Kidney epithelial cell (primary cell): ENCODE results near the gene ZMYND11. TPM values are rescaled to one million over a fixed set of nuclear protein-coding genes. Genes with fewer than 3 reads are reported as not detected.

ENCODE experiments used
- DNase-seq: peaks from one replicate; pipeline ENCODE4 v3.0.0-alpha.2; 2010; ENCODE audit warnings: low read depth
- H3K27me3 ChIP-seq: 2 replicates; pipeline ENCODE4 v1.6.0; 2011; ENCODE audit warnings: low read length; ENCODE audit not compliant: control insufficient read depth, insufficient read depth
- H3K36me3 ChIP-seq: 2 replicates; pipeline ENCODE4 v1.5.1; 2011; ENCODE audit warnings: low read length; ENCODE audit not compliant: control insufficient read depth, insufficient read depth
- H3K4me3 ChIP-seq: 2 replicates; pipeline ENCODE4 v1.5.1; 2011; ENCODE audit warnings: low read depth, mild to moderate bottlenecking, control low read depth, low read length
- CTCF ChIP-seq: IDR thresholded peaks from 2 replicates; pipeline ENCODE4 v1.5.1; 2011; ENCODE audit warnings: mild to moderate bottlenecking, moderate library complexity, low read length, control low read depth, inconsistent platforms; ENCODE audit not compliant: insufficient read depth, poor library complexity, severe bottlenecking
- total RNA-seq: library from RNA; depleted of rRNA; stranded (reverse); fragments of >200 nt; gene quantifications from 2 replicates; pipeline ENCODE4 v1.2.3, GENCODE V29; 2015

ZMYND11 gene
- total RNA-seq, 1 donor from 2014 or later: 60.0 TPM

GRCh38 chr10:96466-96865 is 38.8 kb upstream of the ZMYND11 start:
- no peaks in the 10 kb centered on the region for H3K27me3 ChIP-seq
- no peak for DNase-seq
- H3K36me3 ChIP-seq: no peaks in the 10 kb centered on the region
- no peak overlapping the region for H3K4me3 ChIP-seq
- TF ChIP-seq CTCF: no peak

DNA sequence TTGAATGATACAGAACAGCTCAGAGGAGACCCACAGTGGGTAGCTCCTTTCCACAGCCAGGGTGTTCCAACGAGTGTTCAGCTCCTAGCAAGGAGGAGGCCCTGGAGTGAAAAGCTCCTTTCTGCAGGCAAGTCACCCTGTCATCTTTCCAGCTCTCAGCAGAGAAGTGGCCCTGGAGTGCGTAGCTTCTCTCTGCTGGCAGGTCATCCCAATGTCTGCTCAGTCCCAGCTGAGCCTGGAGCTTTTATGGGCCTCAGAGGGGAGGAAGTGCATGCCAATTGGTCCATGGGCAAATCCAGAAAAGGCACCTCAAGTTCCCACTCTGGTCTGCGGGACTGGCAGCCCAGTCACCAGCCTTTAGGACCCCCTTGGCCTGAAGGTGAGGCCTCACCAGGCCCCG is 30.8 kb upstream of the ZMYND11 start:
- DNase-seq: no peak
- Histone ChIP-seq H3K36me3 (no peaks in the 10 kb centered on the region), H3K4me3 (no peak overlapping the region), H3K27me3 (no peaks in the 10 kb centered on the region)
- no peak for TF ChIP-seq CTCF

- TF ChIP-seq CTCF: no peak
Measured at GRCh38 chr10:104862-105565, 30.2 kb upstream of the ZMYND11 start.

DNA sequence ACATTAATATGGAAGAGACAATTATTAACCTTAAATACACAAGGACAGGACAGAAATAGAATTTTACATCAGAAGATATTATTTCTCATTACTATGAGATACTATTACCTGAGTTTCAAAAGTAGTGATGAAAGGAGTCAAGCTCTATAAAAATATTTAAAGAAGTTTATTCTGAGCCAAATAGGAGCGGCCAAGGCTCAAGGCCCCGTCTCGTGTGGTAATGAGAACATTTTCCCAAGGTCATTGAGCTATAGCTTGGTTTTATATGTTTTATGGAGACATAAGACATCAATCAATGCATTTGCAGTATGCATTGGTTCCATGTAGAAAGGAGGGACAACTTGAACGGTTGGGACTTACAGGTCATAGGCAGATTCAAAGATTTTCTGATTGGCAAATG is 29.4 kb upstream of the ZMYND11 start:
- no peak for TF ChIP-seq CTCF
- H3K27me3 ChIP-seq: no peaks in the 10 kb centered on the region
- no peak overlapping the region for H3K4me3 ChIP-seq
- no peak for DNase-seq
- H3K36me3 ChIP-seq: no peaks in the 10 kb centered on the region

More at GRCh38 chr10:104862-105565, 30.2 kb upstream of the ZMYND11 start:
- no peaks in the 10 kb centered on the region for H3K27me3 ChIP-seq
- no peaks in the 10 kb centered on the region for H3K36me3 ChIP-seq
- no peak for DNase-seq
- H3K4me3 ChIP-seq: no peak overlapping the region

GRCh38 chr10:106740-107139 is 28.5 kb upstream of the ZMYND11 start:
- H3K36me3 ChIP-seq: no peaks in the 10 kb centered on the region
- no peak for TF ChIP-seq CTCF
- H3K27me3 ChIP-seq: no peaks in the 10 kb centered on the region
- no peak overlapping the region for H3K4me3 ChIP-seq
- no peak for DNase-seq

GRCh38 chr10:112246-112645 is 23.0 kb upstream of the ZMYND11 start:
- no peak overlapping the region for H3K4me3 ChIP-seq
- no peak for TF ChIP-seq CTCF
- no peaks in the 10 kb centered on the region for H3K36me3 ChIP-seq
- peak; percentile 91 for DNase-seq
- H3K27me3 ChIP-seq: no peaks in the 10 kb centered on the region
